Effector memory CD8-positive, alpha-beta T cell (primary cell): ENCODE results near the gene ARHGAP15.

Experiments
- ATAC-seq: fragments of 150-1000 bp; cut with Tn5 transposase; replicated peaks from 2 replicates; pipeline ENCODE4 v1.10.0; 2021; ENCODE audit warnings: mild to moderate bottlenecking, moderate library complexity
- DNase-seq, 3 experiments: peaks; one replicate each; pipeline ENCODE4 v3.0.0; 2021
- H3K27ac Mint-ChIP-seq, 2 donors: one replicate each; pipeline ENCODE4 v1.8.0; 2022; ENCODE audit warnings: mild to moderate bottlenecking in 2 of 2, mixed read lengths in 2 of 2, moderate library complexity in 2 of 2
- H3K27me3 Mint-ChIP-seq, 2 donors: one replicate each; pipeline ENCODE4 v1.8.0; 2022; ENCODE audit warnings: mixed read lengths in 2 of 2
- H3K36me3 Mint-ChIP-seq: one replicate; pipeline ENCODE4 v1.8.0; 2022; ENCODE audit warnings: mild to moderate bottlenecking, moderate library complexity, mixed read lengths; ENCODE audit not compliant: insufficient read depth
- H3K4me1 Mint-ChIP-seq, 2 donors: one replicate each; pipeline ENCODE4 v1.8.0; 2022; ENCODE audit warnings: low read depth in 2 of 2, mixed read lengths in 2 of 2
- H3K4me3 Mint-ChIP-seq, 2 donors: one replicate each; pipeline ENCODE4 v1.8.0; 2022; ENCODE audit warnings: mild to moderate bottlenecking in 2 of 2, mixed read lengths in 2 of 2, moderate library complexity in 2 of 2
- H3K9me3 Mint-ChIP-seq, 2 donors: one replicate each; pipeline ENCODE4 v1.8.0; 2022; ENCODE audit warnings: mixed read lengths in 2 of 2

The ARHGAP15 gene

DNA sequence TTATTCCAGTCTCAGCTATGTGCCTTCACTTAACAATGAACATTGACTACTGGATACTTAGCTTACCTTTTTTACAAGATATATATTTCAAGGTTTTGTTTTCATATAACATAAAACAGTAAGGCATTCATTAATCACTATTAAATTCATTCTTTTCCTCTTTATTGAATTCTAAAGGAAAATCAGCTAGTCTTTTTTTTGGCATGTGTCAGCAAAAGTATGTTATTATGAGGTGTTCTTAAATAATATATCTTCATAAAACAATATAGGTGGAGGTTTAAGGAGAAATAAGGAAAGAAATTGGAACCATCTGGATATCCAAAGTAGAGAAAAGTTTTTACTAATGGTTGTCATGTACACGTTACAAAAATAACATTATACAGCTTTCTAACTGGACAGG, 472.6 kb downstream of the ARHGAP15 start:
- no peak for DNase-seq
- Mint-ChIP-seq H3K9me3 (no peaks in the 10 kb centered on the region), H3K27ac (peak overlapping the region; percentile 11 to 71)

GRCh38 chr2:143603035-143603655, 473.9 kb downstream of the ARHGAP15 start:
- H3K27ac Mint-ChIP-seq: peak overlapping the region in 1 of 2 donors; percentile 16
- no peak for ATAC-seq
- DNase-seq: no peak
- H3K27me3 Mint-ChIP-seq: no peaks in the 10 kb centered on the region
- H3K4me3 Mint-ChIP-seq: no peak overlapping the region
- H3K4me1 Mint-ChIP-seq: peaks cover 2 to 28% of the 10 kb centered on the region in 2 donors
- H3K36me3 Mint-ChIP-seq: peaks cover 63% of the 10 kb centered on the region
- no peaks in the 10 kb centered on the region for H3K9me3 Mint-ChIP-seq

More for the DNA sequence above, 472.6 kb downstream of the ARHGAP15 start:
- ATAC-seq: no peak
- Mint-ChIP-seq H3K36me3 (peaks cover 53% of the 10 kb centered on the region), H3K4me3 (no peak overlapping the region), H3K4me1 (peaks cover 0 to 20% of the 10 kb centered on the region in 2 donors), H3K27me3 (no peaks in the 10 kb centered on the region)

DNA sequence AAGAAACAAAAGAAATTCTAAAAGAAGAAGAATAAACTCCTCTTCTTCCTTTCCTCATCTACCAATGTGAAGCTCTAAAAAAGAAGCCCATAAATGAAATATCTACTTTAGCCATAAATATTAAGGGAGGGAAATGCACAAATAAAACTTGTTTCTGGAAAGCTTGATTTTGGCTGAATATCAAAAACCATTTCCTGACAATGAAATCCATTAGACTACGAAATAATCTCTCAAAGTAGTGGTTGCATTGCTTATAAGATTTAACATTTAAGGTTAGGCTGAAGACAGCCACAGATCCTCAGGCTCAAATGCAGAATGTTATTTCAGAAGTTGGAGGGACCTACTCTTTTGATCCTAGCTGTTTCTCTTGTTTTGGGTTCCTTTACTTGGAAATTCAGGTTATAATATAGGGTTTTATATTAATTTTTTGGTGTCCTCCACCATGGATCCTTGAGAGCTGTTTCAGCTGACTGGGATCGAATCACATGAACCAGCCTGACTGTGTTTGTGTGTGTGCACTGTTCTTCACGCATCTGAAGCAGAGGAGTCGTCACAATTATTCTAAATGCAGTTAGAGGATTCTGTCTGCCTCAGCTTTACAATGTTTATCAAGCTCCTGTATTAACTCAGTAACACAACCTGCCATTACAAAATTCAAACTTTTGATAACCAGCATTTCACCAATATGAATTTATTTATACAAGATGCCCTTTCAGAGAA, 474.8 kb downstream of the ARHGAP15 start:
- Mint-ChIP-seq H3K4me3 (no peak overlapping the region), H3K4me1 (peaks cover 2 to 29% of the 10 kb centered on the region in 2 donors), H3K36me3 (peaks cover 62% of the 10 kb centered on the region), H3K27ac (peak overlapping the region in 1 of 2 donors; percentile 56), H3K9me3 (no peaks in the 10 kb centered on the region), H3K27me3 (no peaks in the 10 kb centered on the region)
- DNase-seq (no peak), ATAC-seq (no peak)

GRCh38 chr2:143604566-143604959, 475.3 kb downstream of the ARHGAP15 start:
- DNase-seq: no peak
- H3K27ac Mint-ChIP-seq: peak overlapping the region in 1 of 2 donors; percentile 56
- no peaks in the 10 kb centered on the region for H3K9me3 Mint-ChIP-seq
- no peak overlapping the region for H3K4me3 Mint-ChIP-seq
- H3K4me1 Mint-ChIP-seq: peaks cover 2 to 29% of the 10 kb centered on the region in 2 donors
- ATAC-seq: no peak
- no peaks in the 10 kb centered on the region for H3K27me3 Mint-ChIP-seq
- peaks cover 59% of the 10 kb centered on the region for H3K36me3 Mint-ChIP-seq

DNA sequence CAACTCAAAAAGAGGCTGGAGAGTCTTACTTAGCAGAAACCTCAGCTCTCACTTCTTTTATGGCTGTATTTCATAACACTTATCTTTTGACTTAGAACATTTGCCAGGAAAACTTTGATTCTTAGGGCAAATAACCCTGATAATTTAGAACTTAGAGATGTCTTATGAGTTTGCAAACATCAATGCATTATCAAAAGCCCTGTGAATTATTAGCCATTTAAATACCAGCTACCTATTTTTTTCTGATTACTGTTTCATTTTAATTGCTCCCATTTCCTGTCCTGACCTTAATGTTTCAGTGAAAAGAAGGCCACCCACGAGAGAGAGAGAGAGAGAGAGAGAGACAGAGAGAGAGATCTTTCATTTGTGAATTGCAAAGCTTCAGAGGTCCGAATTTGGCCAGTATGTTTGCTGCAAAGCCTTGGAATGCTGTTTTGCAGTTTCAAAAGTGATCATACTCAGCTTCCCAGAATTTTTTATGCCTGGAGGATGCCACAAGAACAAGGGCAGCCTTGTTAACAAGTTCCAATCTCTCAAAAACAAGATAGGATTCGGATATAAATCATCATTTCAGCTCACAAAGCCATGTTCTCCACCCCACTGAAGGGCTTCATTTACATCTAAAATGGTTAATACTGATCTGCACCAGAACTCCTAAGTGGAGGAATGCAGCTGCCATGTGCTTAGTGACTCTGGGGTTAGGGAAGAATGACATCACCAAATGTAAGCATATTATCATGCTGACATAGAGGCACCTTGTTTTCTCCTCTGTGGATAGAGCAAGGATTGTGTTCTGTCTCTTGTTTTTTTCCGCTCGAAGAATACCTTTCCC, 478.2 kb downstream of the ARHGAP15 start:
- Mint-ChIP-seq H3K4me1 (peaks cover 9 to 25% of the 10 kb centered on the region in 2 donors), H3K36me3 (peaks cover 39% of the 10 kb centered on the region), H3K4me3 (no peak overlapping the region), H3K27me3 (no peaks in the 10 kb centered on the region), H3K9me3 (no peaks in the 10 kb centered on the region), H3K27ac (peak overlapping the region in 1 of 2 donors; percentile 67)
- ATAC-seq (no peak), DNase-seq (no peak)

DNA sequence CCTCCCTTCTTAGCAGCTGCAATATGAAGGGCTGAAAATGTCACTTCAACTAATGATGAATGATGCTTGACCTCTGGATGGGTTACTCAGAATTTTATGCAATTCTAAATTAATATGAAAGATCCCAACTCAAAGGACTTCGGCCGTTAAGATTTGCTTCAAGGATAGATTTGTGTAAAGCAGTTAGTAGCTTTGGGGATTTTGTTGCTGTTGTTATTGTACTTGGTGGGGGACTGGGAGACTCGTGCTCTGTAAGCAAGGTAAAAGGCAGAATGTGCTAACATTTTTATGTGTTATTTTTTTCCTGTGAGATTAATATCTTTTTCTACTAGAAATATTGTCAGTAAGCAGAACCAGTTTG, 478.8 kb downstream of the ARHGAP15 start:
- Mint-ChIP-seq H3K27ac (no peak overlapping the region), H3K9me3 (no peaks in the 10 kb centered on the region), H3K27me3 (no peaks in the 10 kb centered on the region), H3K4me1 (peaks cover 9 to 21% of the 10 kb centered on the region in 2 donors), H3K36me3 (peaks cover 37% of the 10 kb centered on the region), H3K4me3 (no peak overlapping the region)
- ATAC-seq (no peak), DNase-seq (no peak)

GRCh38 chr2:143608758-143609157, 479.5 kb downstream of the ARHGAP15 start:
- Mint-ChIP-seq H3K27ac (peak overlapping the region; percentile 22 to 35), H3K4me3 (no peak overlapping the region)

DNA sequence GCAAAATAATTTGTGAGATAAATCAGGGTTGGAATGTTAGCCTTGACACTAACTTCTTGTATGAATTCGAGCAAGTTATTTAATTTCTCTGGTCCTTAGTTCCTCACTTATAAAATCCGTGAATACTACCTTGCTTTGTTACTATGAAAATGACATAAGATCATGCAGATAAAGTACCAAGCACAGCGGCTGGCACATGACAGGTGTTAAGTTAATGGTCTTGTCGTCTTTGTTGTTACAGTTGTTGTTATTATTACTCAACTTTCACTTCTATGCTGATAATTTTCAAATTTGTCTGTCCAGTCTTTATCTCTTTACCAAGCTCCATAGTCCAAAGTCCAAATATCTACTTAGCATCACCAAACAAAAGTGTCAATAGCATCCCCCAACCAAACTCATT, 482.1 kb downstream of the ARHGAP15 start:
- no peaks in the 10 kb centered on the region for H3K9me3 Mint-ChIP-seq
- ATAC-seq (no peak), DNase-seq (no peak)
- no peaks in the 10 kb centered on the region for H3K27me3 Mint-ChIP-seq
- H3K4me1 Mint-ChIP-seq: peaks cover 15 to 25% of the 10 kb centered on the region in 2 donors
- no peak overlapping the region for H3K4me3 Mint-ChIP-seq
- peaks cover 31% of the 10 kb centered on the region for H3K36me3 Mint-ChIP-seq
- H3K27ac Mint-ChIP-seq: peak overlapping the region in 1 of 2 donors; percentile 1

More at GRCh38 chr2:143608758-143609157, 479.5 kb downstream of the ARHGAP15 start:
- H3K9me3 Mint-ChIP-seq: no peaks in the 10 kb centered on the region
- ATAC-seq (no peak), DNase-seq (no peak)
- no peaks in the 10 kb centered on the region for H3K27me3 Mint-ChIP-seq
- peaks cover 12 to 21% of the 10 kb centered on the region in 2 donors for H3K4me1 Mint-ChIP-seq
- H3K36me3 Mint-ChIP-seq: peaks cover 36% of the 10 kb centered on the region

DNA sequence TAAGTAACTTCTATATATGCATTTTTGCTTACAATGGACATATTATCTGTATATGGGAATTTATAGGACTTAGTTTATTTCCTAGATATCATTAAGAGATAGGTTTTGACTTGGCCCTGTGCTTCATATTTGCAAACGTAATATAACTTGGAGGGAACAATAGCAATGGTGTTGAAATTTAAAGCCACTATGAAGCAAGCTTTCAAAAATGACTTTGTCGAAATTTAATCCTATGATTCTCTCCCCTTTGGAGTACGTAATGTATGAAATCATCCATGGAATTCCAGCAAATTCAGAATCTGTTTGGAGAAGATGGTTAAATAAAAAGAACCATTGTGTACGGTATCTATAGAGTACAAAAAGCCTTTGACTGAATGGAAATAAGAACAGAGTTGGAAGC, 486.3 kb downstream of the ARHGAP15 start:
- Mint-ChIP-seq H3K27me3 (no peaks in the 10 kb centered on the region), H3K27ac (no peak overlapping the region), H3K9me3 (no peaks in the 10 kb centered on the region), H3K4me1 (peaks cover 16 to 17% of the 10 kb centered on the region in 2 donors), H3K4me3 (no peak overlapping the region), H3K36me3 (peaks cover 11% of the 10 kb centered on the region)
- DNase-seq: no peak
- no peak for ATAC-seq

DNA sequence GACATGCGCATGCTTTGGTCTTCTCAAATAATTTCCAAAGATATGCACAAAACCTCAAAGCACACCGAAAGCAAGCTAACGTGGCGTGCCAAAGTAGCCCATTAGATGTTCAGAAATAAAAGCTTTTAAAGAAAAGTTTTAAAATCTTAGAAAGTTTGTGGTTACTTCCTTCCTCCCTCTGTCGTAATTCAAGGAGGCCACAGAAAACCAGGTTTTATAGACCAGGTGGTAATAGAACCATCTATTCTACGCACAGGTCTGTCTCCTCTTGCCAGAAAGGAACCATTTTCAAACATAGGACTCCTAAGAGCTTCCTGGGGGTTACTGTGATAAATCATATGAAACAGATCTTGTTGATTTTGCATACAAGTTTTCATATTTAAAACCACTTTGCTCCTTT, 487.2 kb downstream of the ARHGAP15 start:
- Mint-ChIP-seq H3K9me3 (no peaks in the 10 kb centered on the region), H3K27me3 (no peaks in the 10 kb centered on the region), H3K4me3 (no peak overlapping the region), H3K36me3 (peaks cover 11% of the 10 kb centered on the region), H3K4me1 (peaks cover 12 to 16% of the 10 kb centered on the region in 2 donors), H3K27ac (no peak overlapping the region)
- DNase-seq (no peak), ATAC-seq (no peak)

DNA sequence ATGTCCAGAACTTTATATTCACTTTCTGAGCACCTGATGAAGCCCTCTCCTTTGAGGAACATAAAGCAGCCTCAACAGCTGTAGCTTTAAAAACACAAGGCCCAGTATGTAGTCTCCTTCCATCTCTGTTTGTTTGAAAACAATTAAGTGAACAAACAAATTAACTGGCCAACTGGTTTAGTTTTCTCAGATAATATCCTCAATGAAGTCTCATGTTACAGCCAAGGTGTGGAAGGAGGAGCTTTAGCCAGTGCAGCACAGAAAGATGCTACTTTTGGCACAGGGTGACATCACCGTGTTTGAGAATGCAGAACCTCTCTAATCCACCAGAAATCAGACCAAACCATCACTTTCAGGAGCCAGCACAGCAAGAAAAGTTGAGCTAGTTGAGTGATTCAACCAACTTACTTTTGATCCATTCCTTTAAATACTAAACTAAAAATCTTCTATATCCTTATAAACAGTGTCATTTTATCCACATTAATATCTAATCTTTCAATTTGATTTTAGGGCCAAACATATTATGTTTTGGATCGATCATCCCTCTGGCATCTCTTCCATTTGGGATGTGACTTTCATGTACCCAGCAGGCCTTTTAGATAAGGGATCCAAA, 488.7 kb downstream of the ARHGAP15 start:
- H3K27ac Mint-ChIP-seq: no peak overlapping the region
- peaks cover 14% of the 10 kb centered on the region for H3K36me3 Mint-ChIP-seq
- ATAC-seq (no peak), DNase-seq (no peak)
- no peak overlapping the region for H3K4me3 Mint-ChIP-seq
- H3K27me3 Mint-ChIP-seq: no peaks in the 10 kb centered on the region
- H3K9me3 Mint-ChIP-seq: no peaks in the 10 kb centered on the region
- peaks cover 4 to 9% of the 10 kb centered on the region in 2 donors for H3K4me1 Mint-ChIP-seq

DNA sequence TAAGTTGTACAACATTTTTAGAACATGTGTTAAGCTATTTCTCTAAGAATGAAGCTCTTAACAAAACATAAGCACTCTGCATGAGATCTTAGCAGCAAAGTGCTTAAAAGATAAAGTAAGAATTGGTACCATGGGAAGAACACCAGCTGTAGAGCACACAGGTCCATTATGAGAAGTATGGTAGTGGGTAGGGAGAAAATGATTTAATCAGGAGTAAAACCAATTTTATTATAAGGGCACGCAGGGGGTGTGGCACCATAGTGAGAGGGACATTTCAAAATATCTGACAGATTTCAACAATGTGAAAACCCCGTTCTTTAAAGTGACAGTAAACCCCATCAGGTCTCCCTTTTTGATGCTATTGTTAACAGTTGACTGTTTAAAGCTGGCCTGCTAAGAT, 492.9 kb downstream of the ARHGAP15 start:
- no peak overlapping the region for H3K4me3 Mint-ChIP-seq
- ATAC-seq (no peak), DNase-seq (no peak)
- H3K9me3 Mint-ChIP-seq: peaks cover 0 to 4% of the 10 kb centered on the region in 2 donors
- no peak overlapping the region for H3K27ac Mint-ChIP-seq
- H3K27me3 Mint-ChIP-seq: no peaks in the 10 kb centered on the region
- peaks cover 4 to 6% of the 10 kb centered on the region in 2 donors for H3K4me1 Mint-ChIP-seq
- peaks cover 39% of the 10 kb centered on the region for H3K36me3 Mint-ChIP-seq

DNA sequence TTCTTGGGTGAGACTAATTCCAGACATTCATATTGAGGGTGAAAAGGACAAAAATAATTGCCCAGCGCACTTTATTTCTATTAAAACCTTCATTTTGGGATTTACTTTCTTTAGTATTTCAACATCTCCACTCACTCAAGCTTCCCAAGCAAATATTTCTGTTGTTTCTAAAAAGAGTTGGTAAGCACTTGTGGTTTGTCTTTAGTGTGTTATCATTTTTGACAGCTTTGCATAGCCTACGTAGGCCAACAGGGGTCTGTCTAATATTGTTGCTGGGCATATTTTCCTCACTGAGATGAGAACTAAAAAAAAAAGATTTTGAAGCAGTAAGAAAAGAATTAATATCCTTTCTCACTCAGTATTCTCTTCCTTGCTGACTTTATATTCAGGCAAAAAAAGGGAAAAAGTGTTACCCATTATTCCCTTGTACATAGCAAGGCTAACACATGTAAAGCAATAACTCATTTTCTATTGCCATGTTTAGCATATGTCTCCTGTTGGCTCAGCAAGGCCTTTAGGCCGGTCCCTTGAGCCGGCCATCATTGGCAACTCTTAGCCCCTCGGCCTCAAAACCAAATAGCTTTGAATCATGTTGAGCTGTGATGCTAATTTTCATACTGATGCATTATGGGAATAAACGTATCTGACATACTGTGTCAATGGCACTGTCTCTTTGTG, 494.2 kb downstream of the ARHGAP15 start:
- no peak overlapping the region for H3K4me3 Mint-ChIP-seq
- peaks cover 0 to 4% of the 10 kb centered on the region in 2 donors for H3K9me3 Mint-ChIP-seq
- peaks cover 0 to 6% of the 10 kb centered on the region in 2 donors for H3K4me1 Mint-ChIP-seq
- H3K27me3 Mint-ChIP-seq: no peaks in the 10 kb centered on the region
- no peak for ATAC-seq
- DNase-seq: no peak
- no peak overlapping the region for H3K27ac Mint-ChIP-seq
- peaks cover 39% of the 10 kb centered on the region for H3K36me3 Mint-ChIP-seq
